Tibial nerve (tissue), 3 donors: ENCODE results near the gene GOLPH3.

Experiments used
- CTCF ChIP-seq, 5 experiments: fragments of 200-600 bp in 3 of 5; fragments of 450-650 bp in 2 of 5; sonication (generic) in 3 of 5; IDR thresholded peaks; one replicate each; pipeline ENCODE4 v1.5.1; 2016 to 2019; ENCODE audit warnings: antibody characterized with exemption in 5 of 5, mild to moderate bottlenecking in 3 of 5, moderate library complexity in 2 of 5
- POLR2A ChIP-seq, 2 donors: fragments of 450-650 bp; IDR thresholded peaks; one replicate each; pipeline ENCODE4 v1.6.1; 2017; ENCODE audit warnings: antibody characterized with exemption in 2 of 2, mild to moderate bottlenecking in 2 of 2, moderate library complexity in 2 of 2

DNA sequence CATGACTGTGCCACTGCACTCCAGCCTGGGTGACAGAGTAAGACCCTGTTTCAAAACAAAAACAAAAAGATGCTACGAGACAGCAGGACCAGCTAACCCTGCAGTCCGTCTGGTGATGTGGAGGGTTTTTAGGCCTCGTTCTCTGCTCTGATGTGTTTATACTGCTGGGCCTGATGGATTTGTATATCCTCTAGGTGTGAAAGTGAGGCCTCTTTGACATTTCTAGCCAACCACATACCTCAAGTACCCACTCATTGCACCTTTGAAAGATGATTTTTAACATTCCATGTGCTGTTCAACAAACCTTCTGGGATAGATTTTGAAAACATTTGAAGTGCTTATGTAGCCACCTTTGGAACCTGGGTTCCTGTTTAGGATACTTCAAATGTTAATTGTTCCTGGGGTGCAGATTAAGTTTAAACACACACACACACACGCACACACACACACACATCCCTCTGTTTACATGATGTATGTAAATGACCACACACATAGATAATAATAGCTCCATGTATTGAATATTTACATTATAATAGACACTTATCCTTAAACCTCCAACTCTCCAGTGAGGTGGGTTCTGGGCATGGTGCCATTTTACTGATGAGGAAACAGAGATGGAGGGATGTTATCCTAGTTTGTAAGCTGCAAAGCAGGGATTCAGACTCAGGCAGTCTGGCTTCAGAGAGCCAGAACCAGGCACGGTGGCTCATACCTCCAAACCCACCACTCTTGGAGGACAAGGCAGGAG lies 48.8 kb upstream of the GOLPH3 start:
- TF ChIP-seq POLR2A (IDR thresholded peaks at IDR 0.05) (no peak), CTCF (IDR thresholded peaks at IDR 0.05) (no peak)
